Duodenal mucosa (tissue), 2 donors: ENCODE results near the gene MAML1.

Experiments used
- H3K27ac ChIP-seq: one replicate; pipeline ENCODE4 v1.7.0; 2013; ENCODE audit warnings: low read depth, low read length
- H3K27me3 ChIP-seq, 2 donors: one replicate each; pipeline ENCODE4 v1.7.0; 2013; ENCODE audit warnings: low read length in 2 of 2, control low read depth in 1 of 2; ENCODE audit not compliant: insufficient read depth in 2 of 2, control insufficient read depth in 1 of 2
- H3K36me3 ChIP-seq, 2 donors: one replicate each; pipeline ENCODE4 v1.7.0; 2013; ENCODE audit warnings: low read length in 2 of 2, control low read depth in 1 of 2; ENCODE audit not compliant: insufficient read depth in 2 of 2, control insufficient read depth in 1 of 2
- H3K4me1 ChIP-seq, 2 donors: one replicate each; pipeline ENCODE4 v1.7.0; 2013; ENCODE audit warnings: low read length in 2 of 2, control low read depth in 1 of 2; ENCODE audit not compliant: insufficient read depth in 2 of 2, control insufficient read depth in 1 of 2
- H3K4me3 ChIP-seq, 2 donors: one replicate each; pipeline ENCODE4 v1.7.0; 2013; ENCODE audit warnings: low read length in 2 of 2, low read depth in 1 of 2
- H3K9ac ChIP-seq, 2 donors: one replicate each; pipeline ENCODE4 v1.7.0; 2013; ENCODE audit warnings: low read length in 2 of 2, low read depth in 1 of 2
- H3K9me3 ChIP-seq, 2 donors: one replicate each; pipeline ENCODE4 v1.7.0; 2013; ENCODE audit warnings: low read length in 2 of 2, control low read depth in 1 of 2; ENCODE audit not compliant: control insufficient read depth in 1 of 2

The MAML1 gene

DNA sequence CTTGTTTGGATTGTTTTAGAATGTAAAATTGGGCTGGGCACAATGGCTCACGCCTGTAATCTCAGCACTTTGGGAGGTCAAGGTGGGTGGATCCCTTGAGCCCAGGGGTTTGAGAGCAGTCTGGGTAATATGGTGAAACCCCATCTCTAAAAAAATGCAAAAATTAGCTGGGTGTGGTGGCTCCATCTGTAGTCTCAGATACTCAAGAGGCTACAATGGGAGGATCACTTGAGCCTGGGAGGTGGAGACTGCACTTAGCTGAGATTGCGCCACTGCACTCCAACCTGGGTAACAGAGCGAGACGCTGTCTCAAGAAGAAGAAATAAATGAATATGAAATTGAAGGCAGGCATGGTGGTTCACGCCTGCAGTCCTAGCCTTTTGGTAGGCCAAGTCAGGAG is 21.3 kb downstream of the MAML1 start:
- Histone ChIP-seq H3K27me3 (no peaks in the 10 kb centered on the region), H3K9ac (no peak overlapping the region), H3K27ac (no peak overlapping the region), H3K4me1 (peaks cover 19 to 21% of the 10 kb centered on the region in 2 donors), H3K9me3 (no peaks in the 10 kb centered on the region), H3K4me3 (no peak overlapping the region), H3K36me3 (peaks cover 0 to 10% of the 10 kb centered on the region in 2 donors)

DNA sequence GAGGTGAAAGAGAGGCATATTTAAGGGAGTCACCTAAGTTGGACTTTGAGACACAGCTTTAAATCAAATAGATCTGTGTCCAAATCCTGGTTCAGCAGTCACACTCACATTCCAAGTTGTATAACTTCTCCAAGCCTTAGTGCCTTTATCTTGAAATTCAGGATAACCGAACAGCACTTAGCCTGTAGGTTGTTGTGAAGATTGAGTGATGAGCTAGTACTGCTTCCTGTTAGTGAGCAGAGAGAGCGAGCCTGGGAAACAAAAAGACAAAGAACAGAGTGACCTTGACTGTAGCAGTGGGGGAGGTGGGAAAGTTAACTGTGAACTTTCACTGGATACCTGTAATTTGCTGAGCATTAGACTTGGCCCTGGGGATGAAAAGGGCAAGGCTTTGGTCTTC is 22.4 kb downstream of the MAML1 start:
- Histone ChIP-seq H3K27ac (no peak overlapping the region), H3K9me3 (no peaks in the 10 kb centered on the region), H3K27me3 (no peaks in the 10 kb centered on the region), H3K36me3 (peaks cover 0 to 3% of the 10 kb centered on the region in 2 donors), H3K4me1 (peaks cover 25 to 28% of the 10 kb centered on the region in 2 donors), H3K4me3 (no peak overlapping the region), H3K9ac (no peak overlapping the region)

DNA sequence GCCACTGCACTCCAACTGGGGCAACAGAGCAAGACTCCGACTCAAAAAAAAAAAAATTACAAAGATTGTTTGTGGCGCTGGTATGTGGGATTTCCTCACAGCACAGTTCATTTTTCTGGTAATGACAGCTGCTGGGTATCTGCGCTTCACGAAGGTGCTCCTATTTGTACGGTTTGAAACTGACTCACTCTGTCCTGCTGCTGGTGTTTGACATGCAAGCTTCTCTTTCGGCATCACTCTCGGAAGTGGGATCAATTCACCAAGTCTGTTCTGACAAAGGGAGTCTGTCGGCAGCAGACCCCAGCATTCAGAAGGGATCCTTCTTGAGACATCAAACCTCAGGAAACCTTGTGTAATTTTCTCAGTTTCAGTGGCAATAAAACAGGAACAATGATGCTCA is 26.3 kb downstream of the MAML1 start:
- Histone ChIP-seq H3K4me1 (peaks cover 50 to 52% of the 10 kb centered on the region in 2 donors), H3K36me3 (peaks cover 0 to 4% of the 10 kb centered on the region in 2 donors), H3K27ac (no peak overlapping the region), H3K4me3 (no peak overlapping the region), H3K9me3 (no peaks in the 10 kb centered on the region), H3K9ac (no peak overlapping the region), H3K27me3 (no peaks in the 10 kb centered on the region)

- Histone ChIP-seq H3K4me3 (no peak overlapping the region), H3K27ac (no peak overlapping the region), H3K27me3 (no peaks in the 10 kb centered on the region), H3K9ac (no peak overlapping the region), H3K4me1 (peaks cover 44% of the 10 kb centered on the region in 2 donors), H3K36me3 (peaks cover 0 to 6% of the 10 kb centered on the region in 2 donors), H3K9me3 (no peaks in the 10 kb centered on the region)
Measured at GRCh38 chr5:179759581-179760551, 27.2 kb downstream of the MAML1 start.

- H3K27ac ChIP-seq, result no peak overlapping the region
- H3K4me1 ChIP-seq, result peaks cover 53 to 58% of the 10 kb centered on the region in 2 donors
- peaks cover 6 to 25% of the 10 kb centered on the region in 2 donors for H3K36me3 ChIP-seq
- no peaks in the 10 kb centered on the region for H3K9me3 ChIP-seq
- peak overlapping the region; percentile 5 to 6 for H3K9ac ChIP-seq
- no peak overlapping the region for H3K4me3 ChIP-seq
- H3K27me3 ChIP-seq, result no peaks in the 10 kb centered on the region
Measured at GRCh38 chr5:179762079-179762780, 29.6 kb downstream of the MAML1 start.

DNA sequence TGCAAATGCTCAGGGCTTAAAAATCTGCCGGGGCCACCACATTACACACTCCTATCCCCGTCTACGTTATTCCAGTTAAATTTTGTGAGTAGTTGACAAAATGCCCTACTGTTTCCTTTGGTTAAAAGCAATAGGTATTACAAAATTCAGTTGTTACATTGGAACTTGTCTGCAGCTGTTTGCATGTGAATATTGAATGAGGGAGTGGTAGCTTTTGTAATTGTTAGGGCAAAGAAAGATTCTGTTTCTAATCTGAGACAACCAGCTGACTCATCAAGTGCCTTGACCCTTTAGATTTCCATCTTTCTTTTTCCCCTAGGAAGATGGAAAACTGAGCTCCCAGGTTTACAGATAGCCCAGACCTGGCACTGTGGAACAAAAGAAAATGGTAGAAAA is 30.2 kb downstream of the MAML1 start:
- H3K4me3 ChIP-seq, result no peak overlapping the region
- peak overlapping the region in 1 of 2 donors; percentile 5 for H3K9ac ChIP-seq

DNA sequence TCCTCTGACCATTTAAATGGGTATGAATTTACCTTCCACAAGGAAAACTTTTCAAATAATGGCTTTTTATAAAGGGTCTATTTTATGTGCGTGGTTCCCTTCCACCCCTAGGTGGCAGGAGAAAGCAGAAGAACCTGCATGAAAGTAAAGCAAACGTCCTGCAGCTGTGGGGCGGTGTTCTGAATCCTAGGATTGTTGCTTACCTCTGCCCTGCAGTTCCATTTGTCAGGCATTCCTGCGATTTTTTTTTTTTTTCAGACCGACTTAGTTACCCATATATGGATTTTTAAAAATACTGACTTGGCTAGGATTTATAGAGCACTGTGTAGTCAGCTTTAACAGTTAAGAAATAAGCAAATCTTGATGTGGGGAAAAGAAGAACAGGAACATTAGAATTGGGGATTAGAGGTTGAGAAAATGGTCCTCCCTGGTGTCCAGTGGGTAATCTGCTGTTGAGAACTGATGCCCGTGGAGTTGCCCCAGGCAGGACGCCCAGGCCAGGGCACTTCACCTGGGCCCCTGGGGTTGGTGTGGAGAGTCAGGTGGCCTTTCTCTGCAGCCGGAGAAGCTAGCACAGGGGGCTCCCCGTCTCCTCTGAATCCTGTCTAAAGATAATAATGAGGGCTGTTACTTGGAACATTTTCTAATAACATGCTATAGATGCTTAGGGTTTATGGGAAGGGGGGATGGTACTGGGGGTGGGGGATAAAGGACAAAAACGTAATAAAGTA is 30.8 kb downstream of the MAML1 start:
- Histone ChIP-seq H3K36me3 (peaks cover 7 to 33% of the 10 kb centered on the region in 2 donors), H3K4me1 (peaks cover 57 to 58% of the 10 kb centered on the region in 2 donors), H3K27ac (no peak overlapping the region), H3K4me3 (no peak overlapping the region), H3K9ac (peak overlapping the region in 1 of 2 donors; percentile 5), H3K27me3 (no peaks in the 10 kb centered on the region), H3K9me3 (no peaks in the 10 kb centered on the region)

More for the DNA sequence above, 30.2 kb downstream of the MAML1 start:
- no peak overlapping the region for H3K27ac ChIP-seq
- peaks cover 57 to 58% of the 10 kb centered on the region in 2 donors for H3K4me1 ChIP-seq
- H3K27me3 ChIP-seq, result no peaks in the 10 kb centered on the region
- no peaks in the 10 kb centered on the region for H3K9me3 ChIP-seq
- H3K36me3 ChIP-seq, result peaks cover 6 to 28% of the 10 kb centered on the region in 2 donors

DNA sequence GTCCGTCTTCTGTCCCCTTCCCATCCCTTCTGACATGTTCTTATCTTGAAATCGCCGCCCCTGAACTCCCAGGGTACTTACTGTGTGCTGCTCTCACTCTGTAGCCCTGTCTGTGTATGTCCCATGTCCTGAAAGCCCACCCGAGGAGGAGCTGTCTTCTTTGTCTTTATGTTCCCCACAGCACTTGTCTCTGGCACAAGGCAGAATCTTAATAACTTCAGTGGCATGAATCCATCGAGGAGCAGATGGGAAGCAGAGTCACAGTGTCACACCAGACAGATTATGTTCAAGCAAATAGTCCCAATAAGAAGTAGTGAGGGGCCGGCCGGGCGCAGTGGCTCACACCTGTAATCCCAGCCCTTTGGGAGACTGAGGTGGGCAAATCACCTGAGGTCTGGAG is 31.4 kb downstream of the MAML1 start:
- Histone ChIP-seq H3K9ac (no peak overlapping the region), H3K27me3 (no peaks in the 10 kb centered on the region), H3K27ac (no peak overlapping the region), H3K9me3 (no peaks in the 10 kb centered on the region), H3K4me3 (no peak overlapping the region), H3K4me1 (peaks cover 57 to 58% of the 10 kb centered on the region in 2 donors), H3K36me3 (peaks cover 13 to 37% of the 10 kb centered on the region in 2 donors)

GRCh38 chr5:179765400-179765799 is 32.8 kb downstream of the MAML1 start:
- H3K4me1 ChIP-seq, result peaks cover 48% of the 10 kb centered on the region in 2 donors

More at GRCh38 chr5:179765400-179765799, 32.8 kb downstream of the MAML1 start:
- H3K9me3 ChIP-seq, result no peaks in the 10 kb centered on the region
- no peaks in the 10 kb centered on the region for H3K27me3 ChIP-seq
- no peak overlapping the region for H3K9ac ChIP-seq
- H3K27ac ChIP-seq, result no peak overlapping the region
- peaks cover 17 to 50% of the 10 kb centered on the region in 2 donors for H3K36me3 ChIP-seq
- no peak overlapping the region for H3K4me3 ChIP-seq
